ENCODE data around the gene TMEM176A.

DNA sequence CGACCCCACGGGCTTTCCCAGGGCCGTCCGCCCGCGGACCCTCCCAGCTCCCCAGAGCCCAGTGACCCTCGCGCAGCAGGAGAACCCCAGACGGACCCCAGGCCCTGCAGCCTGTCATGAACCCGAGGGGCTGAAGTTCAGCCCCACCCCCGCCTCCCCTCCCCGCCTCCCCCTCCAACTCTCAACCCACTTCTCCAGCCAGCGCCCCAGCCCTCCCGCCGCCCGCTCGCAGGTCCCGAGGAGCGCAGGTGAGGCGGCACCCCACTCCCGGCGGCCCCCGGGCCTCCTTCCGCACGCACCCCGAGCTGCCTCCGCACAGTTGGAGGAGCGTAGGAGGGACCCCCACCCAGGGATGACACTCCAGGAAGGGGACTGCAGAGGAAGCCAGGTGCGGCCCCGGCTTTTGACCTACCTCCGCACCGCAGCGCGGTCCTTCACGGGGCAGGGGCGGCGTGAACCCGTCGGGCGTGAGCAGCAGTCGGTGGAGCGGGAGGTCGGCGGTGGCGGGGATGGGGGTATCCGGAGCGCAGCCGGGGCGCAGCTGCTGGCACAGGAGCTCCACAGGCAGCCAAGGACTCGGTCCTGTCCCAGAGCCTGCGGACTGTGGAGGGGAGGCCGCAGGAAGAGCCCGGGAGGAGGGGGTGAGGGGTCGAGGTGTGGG, at the start of gene TMEM176A:
- TF ChIP-seq, protein P1, sequence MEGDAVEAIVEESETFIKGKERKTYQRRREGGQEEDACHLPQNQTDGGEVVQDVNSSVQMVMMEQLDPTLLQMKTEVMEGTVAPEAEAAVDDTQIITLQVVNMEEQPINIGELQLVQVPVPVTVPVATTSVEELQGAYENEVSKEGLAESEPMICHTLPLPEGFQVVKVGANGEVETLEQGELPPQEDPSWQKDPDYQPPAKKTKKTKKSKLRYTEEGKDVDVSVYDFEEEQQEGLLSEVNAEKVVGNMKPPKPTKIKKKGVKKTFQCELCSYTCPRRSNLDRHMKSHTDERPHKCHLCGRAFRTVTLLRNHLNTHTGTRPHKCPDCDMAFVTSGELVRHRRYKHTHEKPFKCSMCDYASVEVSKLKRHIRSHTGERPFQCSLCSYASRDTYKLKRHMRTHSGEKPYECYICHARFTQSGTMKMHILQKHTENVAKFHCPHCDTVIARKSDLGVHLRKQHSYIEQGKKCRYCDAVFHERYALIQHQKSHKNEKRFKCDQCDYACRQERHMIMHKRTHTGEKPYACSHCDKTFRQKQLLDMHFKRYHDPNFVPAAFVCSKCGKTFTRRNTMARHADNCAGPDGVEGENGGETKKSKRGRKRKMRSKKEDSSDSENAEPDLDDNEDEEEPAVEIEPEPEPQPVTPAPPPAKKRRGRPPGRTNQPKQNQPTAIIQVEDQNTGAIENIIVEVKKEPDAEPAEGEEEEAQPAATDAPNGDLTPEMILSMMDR (IDR thresholded peaks at IDR 0.05; ENCODE audit: insufficient read depth, low read length, poor library complexity, severe bottlenecking): no peak
- no peak for TF ChIP-seq EZH2phosphoT487 (conservative IDR thresholded peaks at IDR 0.05; ENCODE audit: low read length)
